Effector memory CD4-positive, alpha-beta T cell (primary cell): ENCODE data around the gene WWP2.
"Not testable (repeated sequence)": the region's sequence is repeated elsewhere in the genome, so short reads cannot be mapped to it uniquely, and the experiment has no call there.

ENCODE experiments used
- DNase-seq, 3 donors: peaks; one replicate each; pipeline ENCODE4 v3.0.0-alpha.2; 2020
- H3K27ac ChIP-seq: 2 replicates; pipeline ENCODE4 v1.7.0; 2013; ENCODE audit warnings: mild to moderate bottlenecking, low read length, moderate library complexity; ENCODE audit not compliant: insufficient read depth, poor library complexity, severe bottlenecking
- H3K27me3 ChIP-seq: replicated peaks from 2 replicates; pipeline ENCODE4 v1.7.0; 2013; ENCODE audit warnings: mild to moderate bottlenecking, low read length; ENCODE audit not compliant: insufficient read depth, control insufficient read depth, poor library complexity, severe bottlenecking
- H3K36me3 ChIP-seq: 2 replicates; pipeline ENCODE4 v1.7.0; 2013; ENCODE audit warnings: mild to moderate bottlenecking, low read length, moderate library complexity; ENCODE audit not compliant: control insufficient read depth, insufficient read depth
- H3K4me1 ChIP-seq: 2 replicates; pipeline ENCODE4 v1.7.0; 2013; ENCODE audit warnings: low read length, mild to moderate bottlenecking; ENCODE audit not compliant: control insufficient read depth, insufficient read depth, poor library complexity, severe bottlenecking
- H3K4me3 ChIP-seq: 2 replicates; pipeline ENCODE4 v1.7.0; 2013; ENCODE audit warnings: low read length, low read depth, mild to moderate bottlenecking; ENCODE audit not compliant: insufficient read depth, poor library complexity, severe bottlenecking
- H3K9me3 ChIP-seq: 2 replicates; pipeline ENCODE4 v1.7.0; 2013; ENCODE audit warnings: mild to moderate bottlenecking, low read length, moderate library complexity; ENCODE audit not compliant: control insufficient read depth

WWP2 gene

GRCh38 chr16:69726313-69727060 lies 35.6 kb upstream of the WWP2 start, which contains the start of gene NQO1:
TSS of gene NQO1 (minus strand) at chr16:69726560. CDS start at chr16:69726439, 121 bp downstream.
- Histone ChIP-seq H3K27ac (peak within 1 kb of the TSS; percentile 35), H3K27me3 (no peaks in the 10 kb centered on the region), H3K4me1 (peaks cover 16% of the 10 kb centered on the region), H3K4me3 (peak within 1 kb of the TSS; percentile 55), H3K9me3 (no peaks in the 10 kb centered on the region), H3K36me3 (no peaks in the 10 kb centered on the region)
- DNase-seq, result peak; percentile 67 to 73 (median 69)

GRCh38 chr16:69727916-69728270 lies 34.2 kb upstream of the WWP2 start:
- Histone ChIP-seq H3K4me3 (no peak overlapping the region), H3K27ac (no peak overlapping the region)

GRCh38 chr16:69729030-69729429 lies 33.1 kb upstream of the WWP2 start:
- H3K36me3 ChIP-seq, DNase-seq, H3K27me3 ChIP-seq, H3K9me3 ChIP-seq, H3K27ac ChIP-seq, H3K4me3 ChIP-seq: not testable (repeated sequence)
- H3K4me1 ChIP-seq, result peaks cover 16% of the 10 kb centered on the region

More at GRCh38 chr16:69727916-69728270, 34.2 kb upstream of the WWP2 start:
- DNase-seq, result no peak
- Histone ChIP-seq H3K4me1 (peaks cover 16% of the 10 kb centered on the region), H3K27me3 (no peaks in the 10 kb centered on the region), H3K9me3 (no peaks in the 10 kb centered on the region), H3K36me3 (no peaks in the 10 kb centered on the region)

GRCh38 chr16:69731280-69731679 lies 30.9 kb upstream of the WWP2 start:
- H3K9me3 ChIP-seq, H3K36me3 ChIP-seq, H3K4me3 ChIP-seq, DNase-seq, H3K27me3 ChIP-seq, H3K27ac ChIP-seq: not testable (repeated sequence)
- H3K4me1 ChIP-seq, result peaks cover 12% of the 10 kb centered on the region

GRCh38 chr16:69732101-69732500 lies 30.0 kb upstream of the WWP2 start:
- no peak for DNase-seq
- Histone ChIP-seq H3K4me3 (no peak overlapping the region), H3K9me3 (no peaks in the 10 kb centered on the region), H3K4me1 (peaks cover 4% of the 10 kb centered on the region), H3K36me3 (no peaks in the 10 kb centered on the region), H3K27me3 (no peaks in the 10 kb centered on the region), H3K27ac (no peak overlapping the region)

- Histone ChIP-seq H3K36me3 (peaks cover 60% of the 10 kb centered on the region), H3K27me3 (no peaks in the 10 kb centered on the region), H3K4me1 (no peaks in the 10 kb centered on the region), H3K27ac (no peak overlapping the region), H3K9me3 (no peaks in the 10 kb centered on the region), H3K4me3 (no peak overlapping the region)
- DNase-seq, result no peak
Observed at GRCh38 chr16:69741519-69741918, 20.6 kb upstream of the WWP2 start.

GRCh38 chr16:69741951-69742904 lies 19.9 kb upstream of the WWP2 start:
- Histone ChIP-seq H3K27me3 (no peaks in the 10 kb centered on the region), H3K27ac (no peak overlapping the region), H3K36me3 (peaks cover 67% of the 10 kb centered on the region), H3K4me1 (no peaks in the 10 kb centered on the region), H3K4me3 (no peak overlapping the region), H3K9me3 (no peaks in the 10 kb centered on the region)
- DNase-seq, result no peak

GRCh38 chr16:69744363-69745231 lies 17.5 kb upstream of the WWP2 start:
- H3K27me3 ChIP-seq, result no peaks in the 10 kb centered on the region
- peaks cover 88% of the 10 kb centered on the region for H3K36me3 ChIP-seq
- no peaks in the 10 kb centered on the region for H3K4me1 ChIP-seq
- no peak overlapping the region for H3K27ac ChIP-seq
- no peak for DNase-seq
- no peaks in the 10 kb centered on the region for H3K9me3 ChIP-seq
- no peak overlapping the region for H3K4me3 ChIP-seq

GRCh38 chr16:69745232-69745612 lies 16.9 kb upstream of the WWP2 start:
- Histone ChIP-seq H3K4me3 (no peak overlapping the region), H3K9me3 (no peaks in the 10 kb centered on the region), H3K27me3 (no peaks in the 10 kb centered on the region), H3K4me1 (no peaks in the 10 kb centered on the region), H3K36me3 (peaks cover 86% of the 10 kb centered on the region), H3K27ac (no peak overlapping the region)
- no peak for DNase-seq
